GM21576 (cell line): ENCODE data around the gene LRRC47.

Source experiments
- ATAC-seq: cut with Tn5 transposase; IDR thresholded peaks from one replicate; pipeline ENCODE4 v1.9.1; 2021; ENCODE audit warnings: mild to moderate bottlenecking, moderate library complexity; ENCODE audit not compliant: unreplicated experiment

Gene LRRC47

DNA sequence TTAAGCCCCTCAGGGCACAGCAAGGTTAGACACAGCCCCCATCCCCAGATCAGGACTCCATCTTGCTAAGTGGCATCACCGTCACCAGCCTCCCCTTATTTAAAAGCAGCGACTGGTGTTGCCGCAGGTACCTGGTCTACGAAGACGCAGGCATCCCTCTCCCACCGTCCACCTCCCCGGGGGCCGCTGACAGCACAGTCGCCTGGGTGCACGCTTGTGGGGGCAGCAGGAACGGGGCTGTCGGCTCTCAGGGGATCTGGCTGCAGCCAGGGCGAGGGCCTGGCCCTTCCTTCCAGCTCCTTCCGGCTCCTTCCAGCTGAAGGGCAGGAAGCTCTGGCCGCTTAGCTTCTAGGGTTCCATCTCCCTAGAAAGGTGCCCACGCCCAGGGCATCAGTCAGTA, 61.7 kb downstream of the LRRC47 start:
- ATAC-seq: no peak

DNA sequence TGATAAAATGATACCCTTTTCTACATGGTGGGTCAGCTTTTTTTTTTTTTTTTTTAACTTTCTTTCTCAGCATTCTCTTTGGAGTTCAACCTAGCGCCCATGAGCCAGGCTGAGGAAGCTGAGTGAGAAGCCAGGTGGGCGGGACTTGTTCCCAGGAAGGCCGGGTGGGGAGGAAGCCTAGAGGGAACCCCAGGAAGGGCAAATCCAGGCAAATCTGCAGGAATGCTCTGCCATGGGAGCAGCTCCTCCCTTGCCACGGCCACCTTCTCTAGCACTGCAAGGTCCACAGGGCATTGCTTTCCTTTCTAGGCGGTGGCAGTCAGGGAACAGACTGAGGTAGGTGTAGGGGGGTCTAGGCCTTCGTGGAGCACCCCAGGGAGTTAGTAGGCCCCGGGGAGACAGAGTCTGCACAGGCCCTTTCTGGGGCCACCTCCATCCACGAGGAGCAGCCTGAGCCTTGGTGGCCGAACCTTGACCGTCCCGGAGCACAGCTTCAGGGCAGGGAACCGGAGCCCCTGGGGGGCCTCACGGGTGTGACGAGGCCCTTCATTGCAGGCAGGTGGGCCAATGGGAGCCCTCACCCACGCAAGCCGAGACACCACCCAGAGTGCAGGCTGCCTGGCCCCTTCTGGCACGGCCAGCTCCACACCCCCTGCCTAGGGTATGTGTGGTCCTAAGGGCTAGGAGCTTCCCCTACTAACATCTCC, 62.3 kb downstream of the LRRC47 start:
- ATAC-seq: no peak

DNA sequence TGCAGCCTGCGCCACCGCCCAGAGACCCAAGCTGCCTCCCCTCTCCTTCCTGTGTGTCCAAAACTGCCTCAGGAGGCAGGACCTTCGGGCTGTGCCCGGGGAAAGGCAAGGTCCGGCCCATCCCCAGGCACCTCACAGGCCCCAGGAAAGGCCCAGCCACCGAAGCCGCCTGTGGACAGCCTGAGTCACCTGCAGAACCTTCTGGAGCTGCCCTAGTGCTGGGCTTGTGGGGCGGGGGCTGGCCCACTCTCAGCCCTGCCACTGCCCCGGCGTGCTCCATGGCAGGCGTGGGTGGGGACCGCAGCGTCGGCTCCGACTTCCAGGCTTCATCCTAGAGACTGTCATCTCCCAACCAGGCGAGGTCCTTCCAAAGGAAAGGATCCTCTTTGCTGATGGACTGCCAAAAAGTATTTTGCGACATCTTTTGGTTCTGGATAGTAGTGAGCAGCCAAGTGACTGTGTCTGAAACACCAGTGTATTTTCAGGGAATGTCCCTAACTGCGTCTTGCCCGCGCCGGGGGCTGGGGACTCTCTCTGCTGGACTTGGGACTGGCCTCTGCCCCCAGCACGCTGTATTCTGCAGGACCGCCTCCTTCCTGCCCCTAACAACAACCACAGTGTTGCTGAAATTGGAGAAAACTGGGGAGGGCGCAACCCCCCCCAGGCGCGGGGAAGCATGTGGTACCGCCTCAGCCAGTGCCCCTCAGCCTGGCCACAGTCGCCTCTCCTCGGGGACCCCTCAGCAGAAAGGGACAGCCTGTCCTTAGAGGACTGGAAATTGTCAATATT, 63.0 kb downstream of the LRRC47 start:
- no peak for ATAC-seq

DNA sequence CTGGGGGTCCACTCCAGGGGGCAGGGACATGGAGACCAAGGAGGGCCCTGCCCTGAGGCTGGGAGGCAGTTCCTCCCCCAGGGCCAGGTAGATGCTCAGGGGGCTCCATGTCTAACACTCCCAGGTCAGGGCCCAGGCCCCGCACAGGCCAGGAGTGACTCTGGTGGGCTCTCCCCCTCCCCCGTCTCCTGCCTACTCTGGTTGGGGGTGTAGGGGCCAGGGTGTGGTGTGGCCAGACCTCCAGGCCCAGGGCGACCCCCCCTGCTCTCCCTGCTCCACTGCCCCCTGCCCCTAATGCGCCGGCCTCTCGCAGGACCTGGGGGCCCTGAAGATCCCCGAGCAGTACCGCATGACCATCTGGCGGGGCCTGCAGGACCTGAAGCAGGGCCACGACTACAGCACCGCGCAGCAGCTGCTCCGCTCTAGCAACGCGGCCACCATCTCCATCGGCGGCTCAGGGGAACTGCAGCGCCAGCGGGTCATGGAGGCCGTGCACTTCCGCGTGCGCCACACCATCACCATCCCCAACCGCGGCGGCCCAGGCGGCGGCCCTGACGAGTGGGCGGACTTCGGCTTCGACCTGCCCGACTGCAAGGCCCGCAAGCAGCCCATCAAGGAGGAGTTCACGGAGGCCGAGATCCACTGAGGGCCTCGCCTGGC, 63.7 kb downstream of the LRRC47 start:
- ATAC-seq: no peak

DNA sequence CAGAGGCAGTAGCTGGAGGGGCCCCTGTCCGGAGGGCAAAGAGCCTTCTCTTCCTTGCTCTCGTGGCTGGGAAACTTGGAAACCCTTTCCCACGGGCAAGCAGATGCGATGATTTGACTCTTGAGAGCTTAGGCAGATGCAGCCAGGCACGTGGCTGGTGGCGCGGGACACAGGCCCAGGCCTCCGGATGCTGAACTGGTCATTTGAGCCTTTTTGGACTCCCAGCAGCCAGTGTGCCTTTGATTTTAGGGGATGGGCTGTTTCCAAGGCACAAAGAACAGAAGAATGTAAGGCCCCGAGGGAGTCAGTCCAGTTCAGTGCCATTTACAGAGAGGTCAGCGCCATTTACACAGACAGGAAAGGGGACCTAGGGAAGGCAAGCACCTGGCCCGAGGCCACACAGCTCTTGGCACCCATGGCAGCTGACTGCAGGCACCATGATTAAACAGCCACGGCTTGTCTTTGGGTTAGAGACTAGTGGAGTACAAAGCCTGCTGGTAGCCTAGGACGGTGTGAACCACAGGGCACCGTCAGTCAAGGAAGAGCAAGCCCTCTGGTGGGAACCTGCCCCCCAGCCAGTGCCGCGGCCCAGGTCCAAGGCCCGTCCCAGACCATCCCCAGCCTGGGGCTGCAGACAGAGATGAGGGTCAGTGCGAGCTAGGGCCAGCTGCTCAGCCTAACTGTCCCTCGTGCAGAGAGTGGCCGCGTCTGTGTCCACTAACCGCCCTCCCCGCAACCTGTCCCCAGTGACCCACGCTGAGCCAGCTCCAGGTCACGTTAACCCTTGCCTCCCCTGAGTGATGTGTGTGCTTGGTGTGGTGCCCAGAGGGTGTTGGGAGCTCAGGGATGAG, 64.5 kb downstream of the LRRC47 start:
- no peak for ATAC-seq

DNA sequence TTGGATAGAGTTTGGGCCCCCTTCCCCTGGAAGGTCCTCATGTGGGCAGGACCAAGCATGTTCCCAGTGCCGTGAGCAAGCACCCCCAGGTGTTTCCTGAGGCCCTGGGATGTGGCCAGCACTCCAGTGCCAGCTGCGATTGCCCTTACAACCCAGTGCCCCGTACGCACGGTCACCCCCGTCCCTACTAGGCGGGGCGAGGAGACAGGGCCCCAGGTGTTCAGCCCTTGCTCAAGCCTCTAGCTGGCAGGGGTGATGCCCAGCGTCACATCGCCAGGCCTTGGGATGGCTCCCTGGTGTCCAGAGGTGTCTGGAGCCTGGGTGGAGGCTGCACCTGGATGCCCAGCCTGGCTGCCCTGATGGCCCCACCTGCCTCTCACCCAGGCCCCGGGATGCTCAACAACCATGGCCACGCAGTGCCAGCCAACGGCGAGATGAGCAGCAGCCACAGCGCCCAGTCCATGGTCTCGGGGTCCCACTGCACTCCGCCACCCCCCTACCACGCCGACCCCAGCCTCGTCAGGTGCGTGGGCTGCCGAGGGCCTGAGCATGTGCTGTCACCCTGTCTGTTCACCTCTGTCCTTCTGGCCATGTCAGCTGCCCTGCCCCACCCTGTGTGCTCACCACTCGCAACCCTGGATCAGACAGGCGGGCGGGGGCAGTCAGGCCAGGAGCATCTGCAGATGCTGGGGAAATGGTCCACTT, 65.6 kb downstream of the LRRC47 start:
- ATAC-seq: no peak

DNA sequence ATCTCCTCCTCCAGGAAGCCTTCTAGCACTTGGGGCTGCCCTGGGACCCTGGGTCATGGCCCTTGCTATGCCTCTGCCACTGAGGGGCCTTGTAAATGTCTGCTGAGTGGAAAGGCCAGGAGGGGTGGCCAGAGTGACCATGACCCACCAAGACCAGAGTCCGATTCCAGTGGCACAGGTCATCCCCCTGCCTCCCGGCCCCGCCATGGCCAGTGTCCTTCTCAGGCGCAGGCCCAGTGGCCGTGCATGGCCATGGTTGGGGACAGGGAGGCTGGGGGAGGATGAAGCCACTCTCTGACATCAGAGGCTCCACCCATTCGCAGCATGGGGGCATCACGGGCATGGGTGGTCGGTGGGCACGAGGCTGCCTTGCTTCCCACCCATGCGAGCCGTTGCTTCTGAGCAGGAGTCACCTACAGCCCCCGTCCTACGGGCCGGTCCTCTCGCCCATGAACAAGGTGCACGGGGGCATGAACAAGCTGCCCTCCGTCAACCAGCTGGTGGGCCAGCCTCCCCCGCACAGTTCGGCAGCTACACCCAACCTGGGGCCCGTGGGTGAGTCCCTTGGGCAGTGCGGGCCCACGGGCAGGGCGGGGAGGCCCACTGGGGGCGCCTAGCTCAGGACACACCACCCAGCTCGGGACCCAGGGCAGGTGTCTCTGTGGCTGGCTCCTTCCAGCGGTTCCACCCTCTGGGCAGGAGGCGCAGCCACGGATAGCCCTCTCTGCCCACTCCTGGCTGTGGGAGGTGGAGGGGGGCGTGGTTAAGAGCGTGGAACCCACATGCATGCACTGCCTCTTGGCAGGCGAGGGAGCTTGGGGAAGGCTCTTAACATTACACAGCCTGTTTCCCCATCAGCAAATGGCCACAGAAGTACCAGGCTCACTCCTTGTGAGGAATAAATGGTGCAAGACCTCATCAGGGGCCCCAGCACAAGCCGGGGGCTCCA, 66.4 kb downstream of the LRRC47 start:
- no peak for ATAC-seq
